OCI-M2 (cell line): ENCODE results near the gene IGSF6.

Experiments used
- DNase-seq: peaks from one replicate; lab custom pipeline; 2025; ENCODE audit not compliant: unreplicated experiment; lab: John Stamatoyannopoulos, UW

Gene IGSF6

DNA sequence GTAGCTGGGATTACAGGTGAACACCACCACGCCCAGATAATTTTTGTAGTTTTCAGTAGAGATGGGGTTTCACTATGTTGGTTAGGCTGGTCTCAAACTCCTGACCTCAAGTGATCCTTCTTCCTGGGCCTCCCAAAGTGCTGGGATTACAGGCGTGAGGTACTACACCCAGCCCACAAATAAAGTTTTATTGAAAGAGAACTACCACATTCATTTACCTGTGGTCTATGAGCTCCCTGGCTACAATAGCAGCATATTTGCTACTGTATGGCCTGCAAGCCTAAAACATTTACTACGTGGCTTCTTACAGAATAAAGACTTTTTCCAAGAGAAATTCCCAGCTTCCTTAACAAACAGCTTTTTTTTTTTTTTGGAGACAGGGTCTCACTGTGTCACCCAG is 49.6 kb downstream of the IGSF6 start:
- DNase-seq, result no peak

DNA sequence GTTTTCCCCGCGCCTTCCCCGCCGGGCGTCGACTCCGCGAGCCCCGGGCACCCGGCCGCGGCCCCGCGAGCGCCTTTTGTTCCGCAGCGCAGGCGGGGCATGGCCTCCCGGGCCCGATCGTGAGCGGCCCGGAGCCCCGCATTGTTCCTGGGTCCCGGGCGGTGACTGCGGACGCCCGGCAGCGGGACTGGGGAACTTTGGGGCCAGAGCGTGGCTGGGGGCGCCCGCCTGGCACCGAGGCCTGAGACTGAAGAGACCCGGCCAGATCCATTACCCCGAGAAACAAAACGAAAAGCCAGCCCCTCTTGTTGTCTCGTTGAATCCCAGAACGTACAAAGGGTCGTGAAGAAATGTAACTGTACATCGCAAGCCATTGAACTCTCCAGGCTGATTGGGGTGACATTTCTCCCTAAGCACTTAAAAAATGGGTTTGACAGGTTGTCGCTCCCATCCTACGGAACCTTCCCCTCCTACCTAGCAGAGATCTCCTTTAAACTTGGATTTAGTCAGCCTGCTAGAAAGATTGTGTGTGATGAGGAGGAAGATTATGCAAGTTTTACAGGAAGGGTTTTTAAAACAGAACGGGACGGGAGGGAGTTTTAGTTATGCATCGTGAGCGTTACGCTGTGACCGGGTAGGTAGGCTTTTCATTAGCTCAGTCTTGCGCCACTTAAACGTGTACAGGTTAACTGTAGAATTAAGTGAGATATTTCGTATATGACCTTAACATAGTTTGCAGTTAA is 52.2 kb downstream of the IGSF6 start:
- DNase-seq, result no peak

DNA sequence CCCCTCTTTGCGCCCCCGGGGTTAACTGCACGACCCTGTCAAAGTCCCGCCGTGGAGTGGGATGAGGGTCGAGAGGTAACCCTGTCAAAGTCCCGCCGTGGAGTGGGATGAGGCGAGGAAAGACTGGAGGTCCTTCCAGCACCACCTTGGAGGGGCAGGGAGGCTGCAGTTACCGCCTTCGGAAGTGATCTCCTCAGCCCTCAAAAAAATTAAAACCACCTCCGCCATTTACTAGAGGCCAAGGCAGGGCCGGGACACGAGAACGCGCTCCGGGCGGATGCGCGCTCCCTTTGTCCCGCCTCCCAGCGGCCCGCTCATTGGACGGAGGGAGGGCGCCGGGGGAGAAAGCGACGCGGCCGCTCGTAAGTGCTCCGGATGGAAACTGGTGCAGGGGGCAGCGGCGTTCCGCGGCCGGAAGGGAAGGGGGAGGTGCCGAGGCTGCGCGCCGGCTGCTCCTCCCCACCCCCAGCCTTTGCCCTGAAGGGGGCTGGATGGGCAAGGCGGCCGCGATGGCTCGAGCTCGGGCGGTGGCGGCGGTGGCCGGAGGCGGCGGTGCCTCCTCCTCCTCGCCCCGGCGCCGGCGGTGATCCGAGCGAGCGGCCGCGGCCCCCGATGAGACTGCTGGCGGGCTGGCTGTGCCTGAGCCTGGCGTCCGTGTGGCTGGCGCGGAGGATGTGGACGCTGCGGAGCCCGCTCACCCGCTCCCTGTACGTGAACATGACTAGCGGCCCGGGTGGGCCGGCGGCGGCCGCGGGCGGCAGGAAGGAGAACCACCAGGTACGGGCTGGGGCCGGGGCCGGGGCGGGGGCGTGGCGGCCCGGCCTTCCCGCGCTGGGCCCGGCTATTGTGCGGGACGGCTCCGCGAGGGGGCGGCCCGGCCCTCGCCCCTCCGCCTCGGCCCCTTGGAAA is 53.0 kb downstream of the IGSF6 start, which contains the start of gene METTL9:
METTL9 (plus strand) TSS at position 456 of the 909 bp plus-strand sequence; CDS start at position 613, 157 bp downstream.
- DNase-seq, result peak; percentile 66

DNA sequence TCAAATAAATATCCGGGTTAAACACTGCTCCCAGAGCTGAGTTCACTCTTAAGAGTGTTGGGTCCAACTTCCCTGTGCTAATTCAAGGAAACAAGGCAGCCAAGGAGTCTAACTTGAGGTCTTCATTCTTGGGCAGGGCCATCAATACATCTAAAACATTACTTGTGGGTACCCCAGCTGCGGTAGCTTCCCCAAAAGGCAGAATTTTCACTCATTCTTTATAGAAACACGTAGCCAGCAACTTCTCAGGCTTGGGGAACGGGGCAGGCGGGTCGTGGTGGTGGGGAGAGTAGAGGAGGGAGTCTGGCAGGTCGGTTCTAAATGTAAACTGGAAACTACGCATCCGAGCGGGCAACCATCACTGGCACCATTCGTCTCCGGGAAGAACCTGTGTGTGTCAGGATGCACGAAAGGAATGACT is 53.7 kb downstream of the IGSF6 start:
- DNase-seq, result no peak

DNA sequence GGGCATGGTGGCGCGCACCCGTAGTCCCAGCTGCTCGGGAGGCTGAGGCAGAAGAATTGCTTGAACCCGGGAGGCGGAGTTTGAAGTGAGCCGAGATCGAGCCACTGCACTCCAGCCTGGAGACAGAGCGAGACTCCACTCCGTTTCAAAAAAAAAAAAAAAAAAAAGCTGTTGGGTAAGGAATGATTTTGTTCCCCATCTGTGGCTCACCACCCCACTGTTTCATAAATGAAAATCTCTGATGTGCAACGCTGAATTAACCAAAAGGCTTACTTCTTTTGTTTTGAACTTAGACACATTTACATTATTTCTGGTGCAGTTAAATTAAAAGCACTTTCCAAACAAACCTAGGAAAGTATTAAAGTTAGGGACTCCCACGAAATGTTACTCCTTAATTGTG is 54.2 kb downstream of the IGSF6 start:
- no peak for DNase-seq

DNA sequence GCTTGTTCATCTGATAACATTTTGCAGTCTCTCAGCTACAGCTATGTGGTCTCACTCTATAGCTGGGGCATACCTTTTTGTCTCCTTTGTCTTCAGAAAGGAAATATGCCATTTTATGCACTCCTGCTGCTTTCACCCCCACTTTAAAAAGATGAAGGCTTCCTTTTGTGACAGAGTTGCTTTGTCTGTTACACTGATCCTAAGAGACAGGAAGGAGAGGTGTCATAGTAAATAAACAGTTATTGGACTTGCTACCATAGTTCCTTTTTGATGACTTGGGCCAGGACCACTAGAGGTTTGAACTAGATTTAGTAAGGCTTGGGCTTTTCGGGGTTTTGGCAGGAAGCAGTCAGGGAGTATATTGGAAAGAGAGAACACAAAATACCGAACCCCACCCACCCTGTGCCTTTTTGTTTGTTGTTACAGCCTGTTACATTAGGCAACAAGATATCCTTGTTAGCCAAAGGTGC is 54.8 kb downstream of the IGSF6 start:
- DNase-seq, result no peak

DNA sequence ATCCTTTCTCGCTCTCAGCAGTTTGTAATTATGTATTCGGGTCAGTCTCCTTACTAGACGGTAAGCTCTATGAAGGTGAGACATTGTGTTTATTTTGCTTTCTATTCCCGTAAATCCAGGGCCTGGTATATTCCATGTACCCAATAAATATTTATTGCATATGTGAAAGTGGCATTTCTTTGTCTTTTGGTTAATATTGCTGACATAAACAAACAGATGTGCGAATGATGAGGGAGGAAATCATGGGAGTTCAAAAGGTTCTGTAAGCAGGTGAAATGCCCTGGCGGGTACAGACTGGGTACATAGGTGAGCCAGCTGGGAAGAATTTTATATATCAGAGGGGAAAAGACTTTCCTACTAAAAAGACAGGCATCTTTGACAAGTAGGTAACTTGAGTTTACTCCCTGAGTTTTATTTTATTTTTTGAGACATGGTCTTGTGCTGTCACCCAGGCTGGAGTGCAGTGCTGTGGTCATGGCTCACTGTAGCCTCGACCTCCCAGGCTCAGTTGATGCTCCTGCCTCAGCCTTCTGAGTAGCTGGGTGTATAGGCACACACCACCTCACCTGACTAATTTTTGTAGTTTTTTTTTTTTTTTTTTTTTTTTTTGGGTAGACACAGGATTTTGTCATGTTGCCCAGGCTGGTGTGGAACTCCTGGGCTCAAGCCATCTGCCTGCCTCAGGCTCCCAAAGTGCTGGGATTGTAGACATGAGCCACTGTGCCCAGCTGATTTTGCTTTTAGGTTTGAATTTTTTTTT is 58.7 kb downstream of the IGSF6 start:
- DNase-seq, result no peak

DNA sequence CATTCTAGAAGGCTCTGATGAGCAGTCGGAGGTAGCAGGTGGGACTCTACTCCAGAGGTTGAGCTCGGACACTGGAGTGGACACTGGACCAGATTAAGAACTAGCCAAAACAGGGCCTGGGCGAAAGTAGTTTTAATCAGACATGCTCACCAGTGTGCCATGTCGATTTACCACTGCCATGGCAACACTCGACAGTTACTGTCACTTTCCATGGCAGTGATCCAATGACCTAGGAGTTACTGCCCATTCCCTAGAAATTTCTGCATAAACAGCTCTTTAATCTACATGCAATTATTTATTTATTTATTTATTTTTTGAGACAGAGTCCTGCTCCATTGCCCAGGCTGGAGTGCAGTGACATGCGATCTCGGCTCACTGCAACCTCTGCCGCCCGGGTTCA is 60.2 kb downstream of the IGSF6 start:
- no peak for DNase-seq

DNA sequence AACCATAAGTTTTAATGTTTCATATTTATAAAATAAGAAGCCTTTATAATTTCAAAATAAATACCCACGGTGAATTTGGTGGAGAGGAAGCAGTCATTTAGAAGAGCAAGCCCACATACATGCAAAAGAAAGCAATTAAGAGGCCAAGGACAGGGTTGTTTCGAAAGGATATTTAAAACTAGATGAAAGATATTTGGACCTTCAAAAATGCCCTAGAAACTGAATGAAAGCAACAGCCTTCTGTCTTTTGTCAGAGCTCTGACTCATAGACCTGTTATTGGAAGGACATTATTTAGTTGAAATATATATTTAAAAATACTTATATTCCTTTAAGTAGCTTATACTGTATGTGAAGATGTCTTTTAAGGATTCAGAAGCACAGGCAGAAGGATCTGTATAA is 61.6 kb downstream of the IGSF6 start:
- DNase-seq, result no peak

DNA sequence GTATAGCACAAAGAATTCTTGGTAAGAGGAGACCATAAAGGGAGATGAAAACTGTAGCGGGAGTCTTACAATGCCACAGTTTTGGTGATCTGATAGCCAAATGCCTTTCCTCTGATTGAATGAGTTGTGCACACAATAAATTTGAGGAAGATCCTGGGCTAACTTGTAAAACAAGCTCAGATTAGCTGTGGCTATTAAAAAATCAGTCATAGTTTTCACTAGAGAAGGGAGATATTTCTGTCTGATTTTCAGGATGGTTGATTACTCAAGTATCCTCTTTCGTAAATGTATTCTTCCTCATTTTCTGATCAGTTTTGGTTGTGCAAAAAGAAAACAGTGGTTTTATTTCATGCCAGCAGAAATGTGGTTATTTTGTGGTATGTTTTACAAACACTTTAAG is 62.1 kb downstream of the IGSF6 start:
- no peak for DNase-seq

DNA sequence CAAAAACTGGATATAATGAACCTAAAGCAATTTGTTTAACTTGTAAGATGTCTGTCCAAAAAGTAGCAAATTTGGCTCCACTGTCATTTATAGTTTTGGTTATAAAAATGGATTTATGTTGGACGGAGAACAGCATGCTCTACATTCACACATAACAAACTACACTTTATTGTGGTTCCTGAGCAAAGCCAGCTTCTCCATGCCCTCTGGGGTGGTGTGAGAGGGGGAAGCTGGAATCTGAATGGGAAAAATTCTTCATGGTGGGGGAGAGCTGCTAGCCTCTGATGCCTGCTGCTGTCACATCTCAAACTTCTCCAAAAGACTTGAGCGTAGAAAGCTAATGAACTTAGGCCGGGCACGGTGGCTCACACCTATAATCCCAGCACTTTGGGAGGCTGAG is 62.9 kb downstream of the IGSF6 start:
- DNase-seq, result no peak
